ENCODE measurements around the gene ST3GAL6. TPM values are rescaled to one million over a fixed set of nuclear protein-coding genes. Genes with fewer than 3 reads are reported as not detected.

The ST3GAL6 gene
- total and polyA plus RNA-seq, 10 of the 15 experiments (the other 5 are each of a cell fraction or from before 2014, with no cell fraction given): 19.5 to 41.2 (median 37.4) TPM

DNA sequence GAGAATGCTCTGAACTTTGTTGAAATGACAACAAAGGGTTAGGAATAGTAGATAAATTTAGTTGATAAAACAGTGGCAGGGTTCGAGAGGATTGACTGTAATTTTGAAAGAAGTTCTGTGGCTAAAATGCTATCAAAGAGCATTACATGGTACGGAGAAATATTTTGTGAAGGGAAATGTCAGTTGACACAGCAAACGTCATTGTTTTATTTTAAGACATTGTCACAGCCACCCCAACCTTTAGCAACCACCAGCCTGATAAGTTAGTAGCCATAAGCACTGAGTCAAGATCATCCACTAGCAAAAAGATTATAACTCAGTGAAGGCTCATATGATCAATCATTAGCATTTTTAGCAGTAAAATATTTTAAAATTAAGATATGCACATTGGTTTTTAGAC lies 8.7 kb upstream of the ST3GAL6 start (continued):
- TF ChIP-seq, protein P1, sequence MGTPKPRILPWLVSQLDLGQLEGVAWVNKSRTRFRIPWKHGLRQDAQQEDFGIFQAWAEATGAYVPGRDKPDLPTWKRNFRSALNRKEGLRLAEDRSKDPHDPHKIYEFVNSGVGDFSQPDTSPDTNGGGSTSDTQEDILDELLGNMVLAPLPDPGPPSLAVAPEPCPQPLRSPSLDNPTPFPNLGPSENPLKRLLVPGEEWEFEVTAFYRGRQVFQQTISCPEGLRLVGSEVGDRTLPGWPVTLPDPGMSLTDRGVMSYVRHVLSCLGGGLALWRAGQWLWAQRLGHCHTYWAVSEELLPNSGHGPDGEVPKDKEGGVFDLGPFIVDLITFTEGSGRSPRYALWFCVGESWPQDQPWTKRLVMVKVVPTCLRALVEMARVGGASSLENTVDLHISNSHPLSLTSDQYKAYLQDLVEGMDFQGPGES (IDR thresholded peaks at IDR 0.05): no peak
- TF ChIP-seq CREM (IDR thresholded peaks at IDR 0.05; ENCODE audit: low read depth): peak; percentile 62; the same call in 1 of the 2 replicates
- no peak for TF ChIP-seq ZNF622 (IDR thresholded peaks at IDR 0.05)
- no peak for TF ChIP-seq SIN3A (IDR thresholded peaks at IDR 0.05; ENCODE audit: low read depth, low read length)
- TF ChIP-seq CHD1 (IDR thresholded peaks at IDR 0.05; ENCODE audit: low read depth, low read length): no peak
- TF ChIP-seq POLR2AphosphoS5 (IDR thresholded peaks at IDR 0.05; ENCODE audit: low read length): no peak
- TF ChIP-seq ZZZ3 (IDR thresholded peaks at IDR 0.05; ENCODE audit: control insufficient read depth, insufficient read length, low read depth): no peak
- no peak for TF ChIP-seq BHLHE40 (IDR thresholded peaks at IDR 0.05; ENCODE audit: borderline replicate concordance in 1 of 2, low read depth in 2 of 2, low read length in 1 of 2)
- no peak for TF ChIP-seq STAT3 (IDR thresholded peaks at IDR 0.05; ENCODE audit: low read depth, low read length)
- peak; percentile 53 for TF ChIP-seq JUNB (IDR thresholded peaks at IDR 0.05)
- TF ChIP-seq, protein P2, sequence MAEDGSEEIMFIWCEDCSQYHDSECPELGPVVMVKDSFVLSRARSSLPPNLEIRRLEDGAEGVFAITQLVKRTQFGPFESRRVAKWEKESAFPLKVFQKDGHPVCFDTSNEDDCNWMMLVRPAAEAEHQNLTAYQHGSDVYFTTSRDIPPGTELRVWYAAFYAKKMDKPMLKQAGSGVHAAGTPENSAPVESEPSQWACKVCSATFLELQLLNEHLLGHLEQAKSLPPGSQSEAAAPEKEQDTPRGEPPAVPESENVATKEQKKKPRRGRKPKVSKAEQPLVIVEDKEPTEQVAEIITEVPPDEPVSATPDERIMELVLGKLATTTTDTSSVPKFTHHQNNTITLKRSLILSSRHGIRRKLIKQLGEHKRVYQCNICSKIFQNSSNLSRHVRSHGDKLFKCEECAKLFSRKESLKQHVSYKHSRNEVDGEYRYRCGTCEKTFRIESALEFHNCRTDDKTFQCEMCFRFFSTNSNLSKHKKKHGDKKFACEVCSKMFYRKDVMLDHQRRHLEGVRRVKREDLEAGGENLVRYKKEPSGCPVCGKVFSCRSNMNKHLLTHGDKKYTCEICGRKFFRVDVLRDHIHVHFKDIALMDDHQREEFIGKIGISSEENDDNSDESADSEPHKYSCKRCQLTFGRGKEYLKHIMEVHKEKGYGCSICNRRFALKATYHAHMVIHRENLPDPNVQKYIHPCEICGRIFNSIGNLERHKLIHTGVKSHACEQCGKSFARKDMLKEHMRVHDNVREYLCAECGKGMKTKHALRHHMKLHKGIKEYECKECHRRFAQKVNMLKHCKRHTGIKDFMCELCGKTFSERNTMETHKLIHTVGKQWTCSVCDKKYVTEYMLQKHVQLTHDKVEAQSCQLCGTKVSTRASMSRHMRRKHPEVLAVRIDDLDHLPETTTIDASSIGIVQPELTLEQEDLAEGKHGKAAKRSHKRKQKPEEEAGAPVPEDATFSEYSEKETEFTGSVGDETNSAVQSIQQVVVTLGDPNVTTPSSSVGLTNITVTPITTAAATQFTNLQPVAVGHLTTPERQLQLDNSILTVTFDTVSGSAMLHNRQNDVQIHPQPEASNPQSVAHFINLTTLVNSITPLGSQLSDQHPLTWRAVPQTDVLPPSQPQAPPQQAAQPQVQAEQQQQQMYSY (CRISPR knock-in tag; IDR thresholded peaks at IDR 0.05): no peak
- no peak for TF ChIP-seq RFX5 (IDR thresholded peaks at IDR 0.05; ENCODE audit: low read depth, low read length)
- TF ChIP-seq DPF2 (IDR thresholded peaks at IDR 0.05): no peak
- no peak for TF ChIP-seq ZNF384 (IDR thresholded peaks at IDR 0.05; ENCODE audit: borderline replicate concordance, low read depth, low read length)
- TF ChIP-seq RB1 (IDR thresholded peaks at IDR 0.05; ENCODE audit: borderline replicate concordance): no peak
- 0 out of 2 replicates have a peak, but pooled peaks have one; percentile 55 for TF ChIP-seq MEF2A (IDR thresholded peaks at IDR 0.05; ENCODE audit: insufficient read depth, low read depth, low read length)
- TF ChIP-seq HDGF (IDR thresholded peaks at IDR 0.05): no peak
- no peak for TF ChIP-seq SPI1 (IDR thresholded peaks at IDR 0.05; ENCODE audit: borderline replicate concordance, insufficient read depth, low read depth, low read length)
- TF ChIP-seq, protein P3, sequence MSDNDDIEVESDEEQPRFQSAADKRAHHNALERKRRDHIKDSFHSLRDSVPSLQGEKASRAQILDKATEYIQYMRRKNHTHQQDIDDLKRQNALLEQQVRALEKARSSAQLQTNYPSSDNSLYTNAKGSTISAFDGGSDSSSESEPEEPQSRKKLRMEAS (IDR thresholded peaks at IDR 0.05; ENCODE audit: low read depth, low read length): no peak
- TF ChIP-seq BACH1 (IDR thresholded peaks at IDR 0.05; ENCODE audit: borderline replicate concordance): no peak
- peak; percentile 80 for TF ChIP-seq ATF7 (IDR thresholded peaks at IDR 0.05; ENCODE audit: low read depth)
- TF ChIP-seq SUPT20H (IDR thresholded peaks at IDR 0.05; ENCODE audit: borderline replicate concordance, control insufficient read depth, low read depth, low read length): no peak
- no peak for TF ChIP-seq ZNF207 (IDR thresholded peaks at IDR 0.05; ENCODE audit: borderline replicate concordance)
- TF ChIP-seq, protein P4, sequence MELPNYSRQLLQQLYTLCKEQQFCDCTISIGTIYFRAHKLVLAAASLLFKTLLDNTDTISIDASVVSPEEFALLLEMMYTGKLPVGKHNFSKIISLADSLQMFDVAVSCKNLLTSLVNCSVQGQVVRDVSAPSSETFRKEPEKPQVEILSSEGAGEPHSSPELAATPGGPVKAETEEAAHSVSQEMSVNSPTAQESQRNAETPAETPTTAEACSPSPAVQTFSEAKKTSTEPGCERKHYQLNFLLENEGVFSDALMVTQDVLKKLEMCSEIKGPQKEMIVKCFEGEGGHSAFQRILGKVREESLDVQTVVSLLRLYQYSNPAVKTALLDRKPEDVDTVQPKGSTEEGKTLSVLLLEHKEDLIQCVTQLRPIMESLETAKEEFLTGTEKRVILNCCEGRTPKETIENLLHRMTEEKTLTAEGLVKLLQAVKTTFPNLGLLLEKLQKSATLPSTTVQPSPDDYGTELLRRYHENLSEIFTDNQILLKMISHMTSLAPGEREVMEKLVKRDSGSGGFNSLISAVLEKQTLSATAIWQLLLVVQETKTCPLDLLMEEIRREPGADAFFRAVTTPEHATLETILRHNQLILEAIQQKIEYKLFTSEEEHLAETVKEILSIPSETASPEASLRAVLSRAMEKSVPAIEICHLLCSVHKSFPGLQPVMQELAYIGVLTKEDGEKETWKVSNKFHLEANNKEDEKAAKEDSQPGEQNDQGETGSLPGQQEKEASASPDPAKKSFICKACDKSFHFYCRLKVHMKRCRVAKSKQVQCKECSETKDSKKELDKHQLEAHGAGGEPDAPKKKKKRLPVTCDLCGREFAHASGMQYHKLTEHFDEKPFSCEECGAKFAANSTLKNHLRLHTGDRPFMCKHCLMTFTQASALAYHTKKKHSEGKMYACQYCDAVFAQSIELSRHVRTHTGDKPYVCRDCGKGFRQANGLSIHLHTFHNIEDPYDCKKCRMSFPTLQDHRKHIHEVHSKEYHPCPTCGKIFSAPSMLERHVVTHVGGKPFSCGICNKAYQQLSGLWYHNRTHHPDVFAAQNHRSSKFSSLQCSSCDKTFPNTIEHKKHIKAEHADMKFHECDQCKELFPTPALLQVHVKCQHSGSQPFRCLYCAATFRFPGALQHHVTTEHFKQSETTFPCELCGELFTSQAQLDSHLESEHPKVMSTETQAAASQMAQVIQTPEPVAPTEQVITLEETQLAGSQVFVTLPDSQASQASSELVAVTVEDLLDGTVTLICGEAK (IDR thresholded peaks at IDR 0.05; ENCODE audit: borderline replicate concordance): no peak
